A549 (cell line): ENCODE results near the gene SLC38A10. TPM values are rescaled to one million over a fixed set of nuclear protein-coding genes. Genes with fewer than 3 reads are reported as not detected.
A peak's percentile ranks its signal among the peaks of the same experiment; 100 is the strongest.

Experiments
- ATAC-seq, 2 experiments: fragments of 200-7000 bp in 1 of 2; fragments of >200 bp in 1 of 2; cut with Nextera tagmentation in 1 of 2; cut with Tn5 transposase in 1 of 2; 3 replicates each; pipeline versions ENCODE4 v1.8.0 to v1.9.1; 2018 to 2020; ENCODE audit warnings: mild to moderate bottlenecking in 1 of 2, moderate library complexity in 1 of 2
- CTCF ChIA-PET: fragments of 300-600 bp; sonication (Branson Sonifier 250); formaldehyde crosslinking; extraction: SDS; loops from one replicate; lab custom pipeline; 2021; ENCODE audit warnings: antibody characterized with exemption, inconsistent platforms; lab: Yijun Ruan, JAX
- POLR2A ChIA-PET: fragments of 350-600 bp; formaldehyde crosslinking; extraction: SDS; loops from one replicate; lab custom pipeline; 2021; ENCODE audit warnings: antibody characterized with exemption, inconsistent platforms; lab: Yijun Ruan, JAX
- DNase-seq, 2 experiments: peaks; one replicate each; pipeline versions ENCODE4 v3.0.0 to v3.0.0-alpha.2; 2011 to 2016; ENCODE audit warnings: low read depth in 1 of 2, low spot score in 1 of 2
- FAIRE-seq: peaks from 2 replicates; lab custom pipeline; 2011; peaks lifted over from hg19 to GRCh38; lab: Jason Lieb, UNC
- H3K27ac ChIP-seq, 2 experiments: fragments of >200 bp; sonication (Bioruptor Twin); formaldehyde crosslinking; 3 replicates each; pipeline ENCODE4 v1.5.1; 2016 to 2017
- H3K4me1 ChIP-seq: fragments of >200 bp; sonication (Bioruptor Twin); formaldehyde crosslinking; 3 replicates; pipeline ENCODE4 v1.6.1; 2016
- H3K4me2 ChIP-seq: fragments of >200 bp; sonication (Bioruptor Twin); formaldehyde crosslinking; 3 replicates; pipeline ENCODE4 v1.6.1; 2016
- H3K4me3 ChIP-seq: fragments of >200 bp; sonication (Bioruptor Twin); formaldehyde crosslinking; 3 replicates; pipeline ENCODE4 v1.5.1; 2016
- H3K9me3 ChIP-seq: fragments of >200 bp; sonication (Bioruptor Twin); formaldehyde crosslinking; 3 replicates; pipeline ENCODE4 v1.6.1; 2016
- BHLHE40 ChIP-seq: IDR thresholded peaks from 2 replicates; pipeline ENCODE4 v1.6.1; 2012; ENCODE audit warnings: low read depth, low read length, inconsistent platforms
- CHD2 ChIP-seq: fragments of 150-350 bp; IDR thresholded peaks from 2 replicates; pipeline ENCODE4 v1.6.1; 2014; ENCODE audit warnings: low read length; ENCODE audit not compliant: partially characterized antibody
- ESRRA ChIP-seq: fragments of 150-350 bp; IDR thresholded peaks from 2 replicates; pipeline ENCODE4 v1.6.1; 2014; ENCODE audit warnings: mild to moderate bottlenecking, low read length, borderline replicate concordance
- GATA3 ChIP-seq: IDR thresholded peaks from 2 replicates; pipeline ENCODE4 v1.6.1; 2012; ENCODE audit warnings: borderline replicate concordance
- HDAC2 ChIP-seq: fragments of 200-600 bp; sonication (generic); IDR thresholded peaks from 2 replicates; pipeline ENCODE4 v1.6.1; 2016
- HOXA7 ChIP-seq: fragments of 250-450 bp; sonication (Bioruptor Pico); IDR thresholded peaks from 2 replicates; pipeline ENCODE4 v1.5.0; 2020; ENCODE audit warnings: mild to moderate bottlenecking, moderate library complexity
- HOXB5 ChIP-seq: fragments of 250-450 bp; sonication (Bioruptor Pico); IDR thresholded peaks from 2 replicates; pipeline ENCODE4 v1.5.0; 2020; ENCODE audit warnings: mild to moderate bottlenecking, moderate library complexity
- MAFK ChIP-seq: fragments of 450-650 bp; IDR thresholded peaks from 2 replicates; pipeline ENCODE4 v1.6.1; 2014; ENCODE audit not compliant: partially characterized antibody
- POLR2A ChIP-seq: IDR thresholded peaks from 2 replicates; pipeline ENCODE4 v1.6.1; 2012; ENCODE audit warnings: mild to moderate bottlenecking, low read length
- SMC3 ChIP-seq: fragments of >200 bp; sonication (Bioruptor Twin); formaldehyde crosslinking; IDR thresholded peaks from 3 replicates; pipeline ENCODE4 v1.6.1; 2018; ENCODE audit warnings: inconsistent platforms
- SREBF2 ChIP-seq: fragments of 450-650 bp; IDR thresholded peaks from 2 replicates; pipeline ENCODE4 v1.6.1; 2014; ENCODE audit warnings: mild to moderate bottlenecking, moderate library complexity
- ZFP36 ChIP-seq: fragments of 450-650 bp; IDR thresholded peaks from 2 replicates; pipeline ENCODE4 v1.6.1; 2014; ENCODE audit warnings: borderline replicate concordance; ENCODE audit not compliant: partially characterized antibody
- WGBS: methylation state at CpG from one replicate; pipeline ENCODE4 v1.1.6; 2017; ENCODE audit errors: missing lambda C conversion rate; 5-methylcytosine and 5-hydroxymethylcytosine counted together
- polyA plus RNA-seq, 4 experiments: library from polyadenylated mRNA; depleted of rRNA in 3 of 4; stranded (reverse); fragments of >200 nt; fragmentation: RNase III in 1 of 4; extraction: RNeasy Plus Mini Kit Qiagen cat#74134 plus additional on column Dnase treatment in 1 of 4; gene quantifications; 2 replicates in 3 of 4; 3 replicates in 1 of 4; pipeline ENCODE4 v1.2.3, GENCODE V29; 2011 to 2017
- TF ChIP-seq, protein P1 (sequence below): IDR thresholded peaks from 2 replicates; pipeline ENCODE4 v1.6.1; 2012; ENCODE audit warnings: low read depth, borderline replicate concordance
- TF ChIP-seq, protein P2 (sequence below): IDR thresholded peaks from 2 replicates; pipeline ENCODE4 v1.6.1; 2012
- TF ChIP-seq, protein P3 (sequence below): fragments of >200 bp; sonication (Bioruptor Twin); formaldehyde crosslinking; IDR thresholded peaks from 2 replicates; pipeline ENCODE4 v1.6.1; 2016

Gene SLC38A10
- polyA plus RNA-seq, 2 of the 4 experiments (the other 2 are of a cell fraction) = 35.8 to 67.4 TPM

DNA sequence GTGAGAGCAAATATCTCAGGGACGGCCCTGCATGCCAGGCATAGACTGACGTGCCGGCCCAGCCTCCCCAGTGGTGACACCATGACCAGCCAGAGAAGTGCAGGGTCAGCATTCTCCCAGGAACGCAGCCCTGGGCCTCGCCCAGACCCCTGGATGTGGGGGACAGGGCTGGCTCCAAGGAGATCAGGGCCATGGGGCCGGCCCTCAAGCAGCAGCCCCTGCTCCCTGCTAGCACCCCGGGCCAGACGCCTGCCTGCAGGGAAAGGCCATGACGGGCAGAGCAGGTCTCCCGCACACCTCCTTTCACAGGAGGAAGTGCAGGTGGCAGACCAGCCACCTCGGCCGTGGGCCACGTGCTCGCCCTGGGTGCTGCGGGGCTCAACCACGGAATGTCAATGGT, 46.5 kb downstream of the SLC38A10 start:
- H3K27ac ChIP-seq = no peak overlapping the region
- ChIA-PET CTCF (interaction anchor here (1.0 to 1.6 kb wide), 4 partner anchors 19 to 107 kb away, joined by 3 to 8 read pairs (median 5); no protein-coding TSS in a partner anchor), POLR2A (interaction anchor here (1.7 kb wide), 1 partner anchor 10 kb away, joined by 5 read pairs; the partner anchor contains the start of genes NDUFAF8 and TEPSIN)
- H3K9me3 ChIP-seq = no peaks in the 10 kb centered on the region
- no peak overlapping the region for H3K4me3 ChIP-seq
- H3K4me2 ChIP-seq = no peak overlapping the region
- 94% methylated on average over 15 of the region's 16 CpGs for WGBS
- FAIRE-seq (no peak), ATAC-seq (no peak), DNase-seq (no peak)
- TF ChIP-seq ZFP36 (no peak), MAFK (peak; percentile 85), HOXB5 (CRISPR knock-in tag) (no peak), HDAC2 (no peak)
- no peaks in the 10 kb centered on the region for H3K4me1 ChIP-seq

DNA sequence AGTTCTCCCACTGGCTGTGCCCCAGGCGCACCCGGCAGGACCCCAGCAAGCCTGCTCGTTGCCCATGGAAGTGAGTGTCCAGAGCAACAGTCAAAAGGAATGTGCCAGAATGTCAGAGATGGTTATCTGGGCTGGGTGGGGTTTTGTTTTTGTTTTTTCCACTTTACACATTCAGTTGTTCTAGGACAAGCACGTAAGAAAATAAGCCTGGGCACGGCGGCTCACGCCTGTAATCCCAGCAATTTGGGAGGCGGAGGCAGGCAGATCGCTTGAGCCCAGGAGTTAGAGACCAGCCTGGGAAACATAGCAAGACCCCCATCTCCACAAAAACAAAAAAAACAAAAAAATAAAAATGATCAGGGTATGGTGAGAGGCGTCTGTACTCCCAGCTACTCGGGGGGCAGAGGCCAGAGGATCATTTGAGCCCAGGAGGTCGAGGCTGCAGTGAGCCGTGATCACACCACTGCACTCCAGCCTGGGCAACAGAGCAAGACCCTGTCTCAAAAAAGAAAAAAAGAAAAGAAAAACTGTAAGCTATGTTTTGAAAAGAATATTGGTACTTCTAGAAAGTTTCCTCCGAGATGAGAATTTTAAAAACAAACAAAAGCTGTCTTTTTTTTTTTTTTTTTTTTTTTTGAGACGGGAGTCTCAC, 47.6 kb downstream of the SLC38A10 start:
- Histone ChIP-seq H3K4me1 (no peaks in the 10 kb centered on the region), H3K9me3 (no peaks in the 10 kb centered on the region), H3K4me3 (no peak overlapping the region), H3K4me2 (no peak overlapping the region), H3K27ac (no peak overlapping the region)
- WGBS = 90% methylated on average over 15 of the region's 15 CpGs
- DNase-seq (no peak), ATAC-seq (no peak), FAIRE-seq (no peak)
- ChIA-PET POLR2A (interaction anchor here (0.6 to 1.7 kb wide), 2 partner anchors 8 to 175 kb away, joined by 5 to 6 read pairs; partner anchors contain the start of genes NDUFAF8 and TEPSIN), CTCF (interaction anchor here (0.6 to 2.8 kb wide), 9 partner anchors 9 to 281 kb away, joined by 3 to 8 read pairs (median 4); no protein-coding TSS in a partner anchor)
- TF ChIP-seq GATA3 = peak; percentile 25; the same call in 1 of the 2 replicates
- TF ChIP-seq CHD2 = no peak
- no peak for TF ChIP-seq SMC3
- no peak for TF ChIP-seq ESRRA
- no peak for TF ChIP-seq BHLHE40

DNA sequence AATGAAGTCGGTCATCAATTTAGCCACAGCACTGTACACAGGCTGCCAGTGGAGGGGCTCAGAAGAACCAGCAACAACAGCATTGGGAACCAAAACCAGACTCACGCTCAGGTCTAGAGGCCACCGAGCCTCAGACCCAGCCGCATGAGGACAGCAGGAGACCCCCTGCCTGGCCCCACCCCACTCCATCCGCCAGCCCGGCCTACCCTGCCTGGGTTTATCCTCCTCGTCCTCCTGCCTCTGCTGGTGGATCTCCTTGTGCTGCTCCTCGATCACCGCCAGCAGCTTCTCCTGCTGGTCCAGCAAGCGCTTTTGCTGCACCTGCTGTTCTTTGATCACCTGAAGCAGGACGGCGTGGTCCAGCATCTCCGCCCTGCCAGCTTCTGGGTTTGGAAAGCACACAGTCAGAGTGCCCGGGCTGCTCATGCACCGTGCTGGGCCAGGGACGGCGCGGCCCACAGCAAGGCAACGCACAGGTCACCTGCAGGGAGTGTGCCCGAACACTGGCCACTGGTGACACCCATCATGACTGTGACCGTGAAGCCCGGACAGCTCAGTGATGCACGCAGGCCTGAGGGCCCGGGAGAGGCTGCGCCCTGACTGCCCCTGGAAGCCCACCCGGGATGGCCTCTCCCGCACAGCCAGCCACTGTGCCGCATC, 48.3 kb downstream of the SLC38A10 start:
- CTCF ChIA-PET = interaction anchor here (1.2 to 2.8 kb wide), 3 partner anchors 9 to 104 kb away, joined by 5 to 8 read pairs (median 8); no protein-coding TSS in a partner anchor

DNA sequence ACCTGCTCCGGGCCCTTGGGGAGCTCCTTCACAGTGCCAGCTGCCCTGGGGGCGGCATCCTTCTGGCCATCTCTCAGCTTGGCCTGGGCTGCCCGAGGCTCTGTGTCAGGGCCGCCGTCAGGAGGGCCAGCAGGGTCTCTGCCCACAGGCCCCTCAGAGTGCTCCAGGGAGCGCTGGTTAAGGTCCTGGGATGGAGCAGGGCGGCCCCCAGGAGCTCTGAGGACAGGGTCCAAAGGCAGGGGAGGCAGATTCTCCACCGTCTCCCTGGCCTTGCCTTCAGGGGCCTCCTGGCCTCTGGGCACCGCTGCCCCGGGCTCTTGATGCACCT, 48.8 kb downstream of the SLC38A10 start:
- Histone ChIP-seq H3K4me1 (peaks cover under 1% of the 10 kb centered on the region; the same call in 1 of the 3 replicates), H3K4me3 (no peak overlapping the region), H3K27ac (no peak overlapping the region), H3K4me2 (no peak overlapping the region), H3K9me3 (no peaks in the 10 kb centered on the region)
- TF ChIP-seq, protein P1, sequence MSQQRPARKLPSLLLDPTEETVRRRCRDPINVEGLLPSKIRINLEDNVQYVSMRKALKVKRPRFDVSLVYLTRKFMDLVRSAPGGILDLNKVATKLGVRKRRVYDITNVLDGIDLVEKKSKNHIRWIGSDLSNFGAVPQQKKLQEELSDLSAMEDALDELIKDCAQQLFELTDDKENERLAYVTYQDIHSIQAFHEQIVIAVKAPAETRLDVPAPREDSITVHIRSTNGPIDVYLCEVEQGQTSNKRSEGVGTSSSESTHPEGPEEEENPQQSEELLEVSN = no peak
- TF ChIP-seq, protein P2, sequence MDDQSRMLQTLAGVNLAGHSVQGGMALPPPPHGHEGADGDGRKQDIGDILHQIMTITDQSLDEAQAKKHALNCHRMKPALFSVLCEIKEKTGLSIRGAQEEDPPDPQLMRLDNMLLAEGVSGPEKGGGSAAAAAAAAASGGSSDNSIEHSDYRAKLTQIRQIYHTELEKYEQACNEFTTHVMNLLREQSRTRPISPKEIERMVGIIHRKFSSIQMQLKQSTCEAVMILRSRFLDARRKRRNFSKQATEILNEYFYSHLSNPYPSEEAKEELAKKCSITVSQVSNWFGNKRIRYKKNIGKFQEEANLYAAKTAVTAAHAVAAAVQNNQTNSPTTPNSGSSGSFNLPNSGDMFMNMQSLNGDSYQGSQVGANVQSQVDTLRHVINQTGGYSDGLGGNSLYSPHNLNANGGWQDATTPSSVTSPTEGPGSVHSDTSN = 0 out of 2 replicates have a peak, but pooled peaks have one; percentile 7
- no peak for TF ChIP-seq SMC3
- TF ChIP-seq HOXA7 (CRISPR knock-in tag) = no peak
- no peak for TF ChIP-seq SREBF2
- ATAC-seq (peak in 1 of 2 experiments; percentile 4; a peak in 2 of 6 replicates), FAIRE-seq (no peak), DNase-seq (no peak)
- POLR2A ChIA-PET = interaction anchor here (1.1 kb wide), 1 partner anchor 238 kb away, joined by 3 read pairs; no protein-coding TSS in a partner anchor
- CTCF ChIA-PET = interaction anchor here (1.2 to 2.8 kb wide), 2 partner anchors 8 to 103 kb away, joined by 5 to 8 read pairs; no protein-coding TSS in a partner anchor
- 93% methylated on average over 8 of the region's 10 CpGs for WGBS

More for the DNA sequence above, 48.3 kb downstream of the SLC38A10 start:
- H3K27ac ChIP-seq = no peak overlapping the region
- H3K9me3 ChIP-seq = no peaks in the 10 kb centered on the region
- H3K4me1 ChIP-seq = no peaks in the 10 kb centered on the region
- POLR2A ChIA-PET = interaction anchor here (1.1 to 1.7 kb wide), 2 partner anchors 8 to 238 kb away, joined by 3 to 5 read pairs; partner anchors contain the start of genes NDUFAF8 and TEPSIN
- WGBS = 90% methylated on average over 19 of the region's 28 CpGs
- H3K4me3 ChIP-seq = no peak overlapping the region
- ATAC-seq (peak in 1 of 2 experiments; percentile 1; a peak in 2 of 6 replicates), FAIRE-seq (no peak), DNase-seq (no peak)
- no peak overlapping the region for H3K4me2 ChIP-seq
- TF ChIP-seq POLR2A = 0 out of 2 replicates have a peak, but pooled peaks have one; percentile 6
- TF ChIP-seq, protein P3, sequence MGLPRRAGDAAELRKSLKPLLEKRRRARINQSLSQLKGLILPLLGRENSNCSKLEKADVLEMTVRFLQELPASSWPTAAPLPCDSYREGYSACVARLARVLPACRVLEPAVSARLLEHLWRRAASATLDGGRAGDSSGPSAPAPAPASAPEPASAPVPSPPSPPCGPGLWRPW = no peak
